ENCODE measurements around the gene PUS7. TPM values are rescaled to one million over a fixed set of nuclear protein-coding genes. Genes with fewer than 3 reads are reported as not detected.

The PUS7 gene
- total RNA-seq, 1 donor from 2014 or later = 39.8 TPM

GRCh38 chr7:105532709-105533460, 10.8 kb upstream of the PUS7 start:
- peak overlapping the region; percentile 87 for H3K9ac ChIP-seq
- H3K27ac ChIP-seq = no peak overlapping the region
- no peaks in the 10 kb centered on the region for H3F3A ChIP-seq (ENCODE audit: low read depth)
- no peaks in the 10 kb centered on the region for H4K20me1 ChIP-seq (ENCODE audit: low read depth)
- H3K9me3 Mint-ChIP-seq = peaks cover 2% of the 10 kb centered on the region
- H3K36me3 Mint-ChIP-seq = peaks cover 2% of the 10 kb centered on the region
- no peaks in the 10 kb centered on the region for H3K9me3 ChIP-seq (ENCODE audit: low read depth)
- peak overlapping the region; percentile 89 for H2AFZ ChIP-seq (replicated peaks)
- H3K27ac Mint-ChIP-seq = peak overlapping the region; percentile 94
- H3K4me1 ChIP-seq = peaks cover 6% of the 10 kb centered on the region
- H3K4me1 Mint-ChIP-seq = peaks cover 14% of the 10 kb centered on the region
- H3K79me2 ChIP-seq (ENCODE audit: low read depth) = peaks cover 29% of the 10 kb centered on the region
- H3K36me3 ChIP-seq = no peaks in the 10 kb centered on the region
- peak overlapping the region; percentile 89 for H3K4me3 ChIP-seq
- no peaks in the 10 kb centered on the region for H3K27me3 ChIP-seq
- peaks cover 2% of the 10 kb centered on the region for H3K27me3 Mint-ChIP-seq (ENCODE audit: insufficient read depth, low read depth)
- H3K4me2 ChIP-seq = peak overlapping the region; percentile 93
- DNase-seq (ENCODE audit: low spot score) = no peak
- no peak for TF ChIP-seq CTCF (IDR thresholded peaks at IDR 0.05)
- TF ChIP-seq EZH2phosphoT487 (IDR thresholded peaks at IDR 0.05) = no peak
- TF ChIP-seq EZH2 (IDR thresholded peaks at IDR 0.05) = no peak
- H3K4me3 Mint-ChIP-seq = peak overlapping the region; percentile 96

DNA sequence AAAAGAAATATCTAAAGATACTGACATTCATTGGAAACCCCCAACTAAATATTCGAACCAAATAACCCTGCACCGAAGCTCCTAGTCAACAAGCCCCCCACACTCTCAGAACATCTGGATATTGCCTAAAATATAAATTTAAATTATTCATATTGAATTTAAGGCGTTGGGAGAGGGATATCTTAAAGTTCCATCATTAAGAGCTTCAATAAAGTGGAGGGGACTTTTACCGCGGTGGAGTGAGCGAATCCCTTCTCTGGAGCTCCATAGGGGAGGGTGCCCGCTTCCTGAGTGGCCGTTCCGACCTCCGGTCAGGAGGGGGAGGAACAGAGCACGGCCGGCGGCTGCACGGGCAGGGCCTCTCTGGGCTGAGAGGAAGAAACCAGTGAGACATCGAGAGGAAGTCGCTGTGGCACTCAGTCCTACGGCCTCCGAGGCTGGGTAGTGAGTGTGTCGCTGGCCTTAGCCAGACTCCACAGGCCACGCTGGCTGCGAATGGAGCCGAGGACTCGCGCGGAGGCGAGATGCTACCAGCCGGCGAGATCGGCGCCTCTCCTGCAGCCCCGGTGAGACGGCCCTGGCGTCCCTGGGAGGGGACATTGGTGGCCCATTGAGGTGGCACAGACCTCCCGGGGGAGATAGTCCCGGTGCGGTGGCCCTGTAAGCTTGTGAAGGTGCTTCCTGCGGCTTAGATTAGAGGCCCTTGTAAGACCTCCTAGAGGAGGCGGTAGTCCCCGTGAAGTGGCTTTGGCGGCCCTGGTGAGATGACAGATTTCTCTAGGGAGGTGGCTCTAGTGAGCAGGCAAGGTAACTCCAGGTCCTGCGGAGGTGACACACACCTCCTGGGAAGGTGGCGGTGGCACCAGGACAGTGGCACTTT, 10.0 kb upstream of the PUS7 start, which contains the start of gene RINT1:
Gene RINT1, plus strand, starts transcription at position 410 of the 880 bp plus-strand sequence. Its CDS starts 115 bp downstream, at position 525.
- peaks cover 6% of the 10 kb centered on the region for H3K4me1 ChIP-seq
- peaks cover 2% of the 10 kb centered on the region for H3K27me3 Mint-ChIP-seq (ENCODE audit: insufficient read depth, low read depth)
- peaks cover 29% of the 10 kb centered on the region for H3K79me2 ChIP-seq (ENCODE audit: low read depth)
- no peaks in the 10 kb centered on the region for H3K9me3 ChIP-seq (ENCODE audit: low read depth)
- no peaks in the 10 kb centered on the region for H3K27me3 ChIP-seq
- no peaks in the 10 kb centered on the region for H3F3A ChIP-seq (ENCODE audit: low read depth)
- TF ChIP-seq CTCF (IDR thresholded peaks at IDR 0.05) = peak; percentile 84
- TF ChIP-seq EZH2phosphoT487 (IDR thresholded peaks at IDR 0.05) = no peak
- peak; percentile 95 for DNase-seq (ENCODE audit: low spot score)
- H2AFZ ChIP-seq (replicated peaks) = peak within 1 kb of the TSS; percentile 89
- H3K9ac ChIP-seq = peak within 1 kb of the TSS; percentile 87
- H3K4me2 ChIP-seq = peak within 1 kb of the TSS; percentile 93
- H3K4me1 Mint-ChIP-seq = peaks cover 14% of the 10 kb centered on the region
- no peak within 1 kb of the TSS for H3K27ac ChIP-seq
- H4K20me1 ChIP-seq (ENCODE audit: low read depth) = no peaks in the 10 kb centered on the region
- peaks cover 2% of the 10 kb centered on the region for H3K36me3 Mint-ChIP-seq
- H3K9me3 Mint-ChIP-seq = peaks cover 2% of the 10 kb centered on the region
- no peaks in the 10 kb centered on the region for H3K36me3 ChIP-seq
- H3K27ac Mint-ChIP-seq = peak within 1 kb of the TSS; percentile 94
- peak within 1 kb of the TSS; percentile 96 for H3K4me3 Mint-ChIP-seq
- H3K4me3 ChIP-seq = peak within 1 kb of the TSS; percentile 89

GRCh38 chr7:105530546-105530945, 8.5 kb upstream of the PUS7 start:
- Mint-ChIP-seq H3K4me1 (peaks cover 14% of the 10 kb centered on the region), H3K4me3 (peak overlapping the region; percentile 55), H3K27ac (no peak overlapping the region), H3K27me3 (ENCODE audit: insufficient read depth, low read depth) (peaks cover 2% of the 10 kb centered on the region), H3K36me3 (no peaks in the 10 kb centered on the region), H3K9me3 (peaks cover 2% of the 10 kb centered on the region)
- TF ChIP-seq EZH2phosphoT487 (IDR thresholded peaks at IDR 0.05) (no peak), EZH2 (IDR thresholded peaks at IDR 0.05) (no peak), CTCF (IDR thresholded peaks at IDR 0.05) (no peak)
- Histone ChIP-seq H3K9me3 (ENCODE audit: low read depth) (no peaks in the 10 kb centered on the region), H3F3A (ENCODE audit: low read depth) (no peaks in the 10 kb centered on the region), H3K79me2 (ENCODE audit: low read depth) (peaks cover 29% of the 10 kb centered on the region), H3K27ac (no peak overlapping the region), H3K9ac (no peak overlapping the region), H3K4me1 (peaks cover 6% of the 10 kb centered on the region), H4K20me1 (ENCODE audit: low read depth) (no peaks in the 10 kb centered on the region), H3K27me3 (no peaks in the 10 kb centered on the region), H3K36me3 (no peaks in the 10 kb centered on the region), H3K4me2 (no peak overlapping the region), H2AFZ (replicated peaks) (no peak overlapping the region), H3K4me3 (no peak overlapping the region)
- DNase-seq (ENCODE audit: low spot score) = no peak
